ENCODE measurements around the gene BRCA2.

GRCh38 chr13:32408296-32409000, 93.1 kb downstream of the BRCA2 start:
- TF ChIP-seq CTCF (IDR thresholded peaks at IDR 0.05) (no peak), POLR2A (IDR thresholded peaks at IDR 0.05) (no peak)

Measured in ovary (tissue), 3 donors.